Endothelial cell of umbilical vein (primary cell): ENCODE measurements around the gene KLK14.

Experiments
- CTCF ChIP-seq, 2 donors: IDR thresholded peaks; 1 replicate in 1 of 2; 2 replicates in 1 of 2; pipeline ENCODE4 v1.5.1; 2011; ENCODE audit warnings: low read length in 2 of 2, mild to moderate bottlenecking in 2 of 2, moderate library complexity in 2 of 2, control low read depth in 1 of 2, inconsistent platforms in 1 of 2, low read depth in 1 of 2; ENCODE audit not compliant: insufficient read depth in 1 of 2; ENCODE audit errors: extremely low read depth in 1 of 2
- EZH2 ChIP-seq: IDR thresholded peaks from 2 replicates; pipeline ENCODE4 v1.6.1; 2012; ENCODE audit warnings: borderline replicate concordance, low read depth, mild to moderate bottlenecking, moderate library complexity, low read length, inconsistent platforms; ENCODE audit not compliant: severe bottlenecking
- FOS ChIP-seq: IDR thresholded peaks from 2 replicates; pipeline ENCODE4 v1.6.1; 2011; ENCODE audit warnings: mild to moderate bottlenecking, low read length, moderate library complexity, borderline replicate concordance; ENCODE audit not compliant: insufficient read depth
- GATA2 ChIP-seq: IDR thresholded peaks from 2 replicates; pipeline ENCODE4 v1.7.0; 2011; ENCODE audit warnings: low read depth, mild to moderate bottlenecking, moderate library complexity, mixed read lengths, low read length; ENCODE audit not compliant: insufficient read length, insufficient read depth
- JUN ChIP-seq: IDR thresholded peaks from 2 replicates; pipeline ENCODE4 v1.6.1; 2011; ENCODE audit warnings: borderline replicate concordance, low read depth; ENCODE audit not compliant: insufficient read length, insufficient read depth
- MAX ChIP-seq: IDR thresholded peaks from 2 replicates; pipeline ENCODE4 v1.6.1; 2011; ENCODE audit not compliant: insufficient read depth, insufficient read length
- MYC ChIP-seq: IDR thresholded peaks from one replicate; pipeline ENCODE4 v1.6.1; 2011; ENCODE audit warnings: mild to moderate bottlenecking, low read depth, low read length
- POLR2A ChIP-seq: IDR thresholded peaks from 2 replicates; pipeline ENCODE4 v1.6.1; 2012; ENCODE audit warnings: low read depth, mild to moderate bottlenecking, control low read depth, low read length
- POLR2AphosphoS5 ChIP-seq: IDR thresholded peaks from 2 replicates; pipeline ENCODE4 v1.6.1; 2012; ENCODE audit warnings: low read depth, mild to moderate bottlenecking, control low read depth, low read length, moderate library complexity; ENCODE audit not compliant: insufficient read depth

GRCh38 chr19:51098365-51099046 is 15.8 kb upstream of the KLK14 start:
- no peak for TF ChIP-seq MYC
- TF ChIP-seq POLR2A, result no peak
- TF ChIP-seq GATA2, result no peak
- TF ChIP-seq JUN, result no peak
- TF ChIP-seq POLR2AphosphoS5, result no peak
- TF ChIP-seq CTCF (IDR thresholded peaks at IDR 0.05; ENCODE audit: extremely low read depth in 1 of 2, insufficient read depth in 1 of 2, low read depth in 1 of 2, low read length in 2 of 2), result peak in 1 of 2 donors; percentile 20
- no peak for TF ChIP-seq EZH2
- no peak for TF ChIP-seq FOS
- TF ChIP-seq MAX, result no peak
